HG03520 (cell line): ENCODE measurements around the gene RBM44.
"Not testable (repeated sequence)": the region's sequence is repeated elsewhere in the genome, so short reads cannot be mapped to it uniquely, and the experiment has no call there.

Experiments
- ATAC-seq: cut with Tn5 transposase; IDR thresholded peaks from one replicate; pipeline ENCODE4 v1.9.1; 2021; ENCODE audit warnings: mild to moderate bottlenecking, moderate library complexity; ENCODE audit not compliant: unreplicated experiment

RBM44 gene

GRCh38 chr2:237774811-237775553, 23.6 kb upstream of the RBM44 start:
- ATAC-seq: no peak

GRCh38 chr2:237779521-237779920, 19.1 kb upstream of the RBM44 start:
- no peak for ATAC-seq

- ATAC-seq: no peak
Measured at GRCh38 chr2:237782181-237782580, 16.4 kb upstream of the RBM44 start.

GRCh38 chr2:237783678-237784077, 14.9 kb upstream of the RBM44 start:
- ATAC-seq: not testable (repeated sequence)

GRCh38 chr2:237786936-237787335, 11.6 kb upstream of the RBM44 start:
- ATAC-seq: no peak

- ATAC-seq: no peak
Measured at GRCh38 chr2:237790353-237790752, 8.2 kb upstream of the RBM44 start.

- ATAC-seq: no peak
Measured at GRCh38 chr2:237791977-237792727, 6.4 kb upstream of the RBM44 start.

- ATAC-seq: no peak
Measured at GRCh38 chr2:237797253-237797652, 1.3 kb upstream of the RBM44 start.

- ATAC-seq: no peak
Measured at GRCh38 chr2:237799060-237799428, 465 bp downstream of the RBM44 start.

GRCh38 chr2:237801466-237801865, 2.9 kb downstream of the RBM44 start:
- ATAC-seq: no peak

GRCh38 chr2:237806334-237806733, 7.8 kb downstream of the RBM44 start:
- no peak for ATAC-seq

GRCh38 chr2:237815637-237816036, 17.1 kb downstream of the RBM44 start:
- ATAC-seq: no peak

- no peak for ATAC-seq
Measured at GRCh38 chr2:237816531-237816930, 18.0 kb downstream of the RBM44 start.

GRCh38 chr2:237818066-237818473, 19.5 kb downstream of the RBM44 start:
- ATAC-seq: no peak

GRCh38 chr2:237819231-237819630, 20.7 kb downstream of the RBM44 start:
- no peak for ATAC-seq

GRCh38 chr2:237820421-237820820, 21.8 kb downstream of the RBM44 start:
- ATAC-seq: no peak

- ATAC-seq: no peak
Measured at GRCh38 chr2:237823544-237823943, 25.0 kb downstream of the RBM44 start.

- no peak for ATAC-seq
Measured at GRCh38 chr2:237824085-237824484, 25.5 kb downstream of the RBM44 start.

GRCh38 chr2:237827421-237827987, 28.9 kb downstream of the RBM44 start:
- no peak for ATAC-seq

- ATAC-seq: no peak
Measured at GRCh38 chr2:237830522-237830921, 31.9 kb downstream of the RBM44 start.

- no peak for ATAC-seq
Measured at GRCh38 chr2:237833546-237833945, 35.0 kb downstream of the RBM44 start.

GRCh38 chr2:237835372-237835771, 36.8 kb downstream of the RBM44 start:
- ATAC-seq: no peak
